Loucy (cell line): ENCODE data around the gene DHFR2.

ENCODE experiments used
- CTCF ChIP-seq: fragments of 200-600 bp; sonication (generic); conservative IDR thresholded peaks from 2 replicates; pipeline ENCODE4 v1.5.1; 2014; ENCODE audit warnings: mild to moderate bottlenecking, antibody characterized with exemption, low read length
- EZH2phosphoT487 ChIP-seq: fragments of 200-600 bp; IDR thresholded peaks from 2 replicates; pipeline ENCODE4 v1.6.1; 2018; ENCODE audit warnings: antibody characterized with exemption, mild to moderate bottlenecking, moderate library complexity, borderline replicate concordance

- TF ChIP-seq CTCF (no peak), EZH2phosphoT487 (no peak)
These were observed 26.4 kb upstream of the DHFR2 start for GRCh38 chr3:94089126-94089525.
